GM21737 (cell line): ENCODE measurements around the gene RAD51B.
"Not testable (repeated sequence)": the region's sequence is repeated elsewhere in the genome, so short reads cannot be mapped to it uniquely, and the experiment has no call there.

Experiments
- ATAC-seq: cut with Tn5 transposase; IDR thresholded peaks from one replicate; pipeline ENCODE4 v1.9.1; 2021; ENCODE audit warnings: mild to moderate bottlenecking, moderate library complexity; ENCODE audit not compliant: unreplicated experiment

The RAD51B gene

GRCh38 chr14:68166731-68167382 is 347.3 kb downstream of the RAD51B start:
- no peak for ATAC-seq

GRCh38 chr14:68167383-68168087 is 348.0 kb downstream of the RAD51B start:
- ATAC-seq = no peak

- ATAC-seq = no peak
These were observed 349.0 kb downstream of the RAD51B start for GRCh38 chr14:68168460-68169109.

GRCh38 chr14:68172216-68172615 is 352.6 kb downstream of the RAD51B start:
- no peak for ATAC-seq

- ATAC-seq = peak; percentile 73
These were observed 353.0 kb downstream of the RAD51B start for GRCh38 chr14:68172627-68173026.

- no peak for ATAC-seq
These were observed 353.8 kb downstream of the RAD51B start for GRCh38 chr14:68173227-68173972.

GRCh38 chr14:68174446-68174845 is 354.9 kb downstream of the RAD51B start:
- no peak for ATAC-seq

- no peak for ATAC-seq
These were observed 357.1 kb downstream of the RAD51B start for GRCh38 chr14:68176687-68177086.

- no peak for ATAC-seq
These were observed 358.1 kb downstream of the RAD51B start for GRCh38 chr14:68177728-68178127.

GRCh38 chr14:68178282-68178681 is 358.7 kb downstream of the RAD51B start:
- ATAC-seq = no peak

- no peak for ATAC-seq
These were observed 362.1 kb downstream of the RAD51B start for GRCh38 chr14:68181519-68182326.

- ATAC-seq = peak; percentile 74
These were observed 362.9 kb downstream of the RAD51B start for GRCh38 chr14:68182492-68182891.

GRCh38 chr14:68186500-68187276 is 367.1 kb downstream of the RAD51B start:
- ATAC-seq = not testable (repeated sequence)

- ATAC-seq = no peak
These were observed 368.6 kb downstream of the RAD51B start for GRCh38 chr14:68188174-68188573.

- no peak for ATAC-seq
These were observed 370.5 kb downstream of the RAD51B start for GRCh38 chr14:68190032-68190431.

- no peak for ATAC-seq
These were observed 372.2 kb downstream of the RAD51B start for GRCh38 chr14:68191567-68192321.

GRCh38 chr14:68192935-68193334 is 373.4 kb downstream of the RAD51B start:
- ATAC-seq = no peak

GRCh38 chr14:68193970-68194681 is 374.5 kb downstream of the RAD51B start:
- no peak for ATAC-seq
